Cardiac fibroblast (primary cell): Measurements from ENCODE around the gene DVL2.

ENCODE experiments used
- DNase-seq, 2 donors: peaks; one replicate each; pipeline versions ENCODE4 v3.0.0 to v3.0.0-alpha.2; 2010; ENCODE audit warnings: low read depth in 2 of 2
- H3K4me3 ChIP-seq, 2 donors: replicated peaks in 1 of 2; 1 replicate in 1 of 2; 2 replicates in 1 of 2; pipeline ENCODE4 v1.5.1; 2011; ENCODE audit warnings: low read depth in 2 of 2, low read length in 2 of 2, mild to moderate bottlenecking in 2 of 2, moderate library complexity in 1 of 2
- CTCF ChIP-seq: IDR thresholded peaks from one replicate; pipeline ENCODE4 v1.5.1; 2011; ENCODE audit warnings: low read depth, mild to moderate bottlenecking, low read length, inconsistent platforms

DVL2 gene

GRCh38 chr17:7254511-7254910, 20.2 kb upstream of the DVL2 start:
- no peak for TF ChIP-seq CTCF
- DNase-seq: no peak
- H3K4me3 ChIP-seq: no peak overlapping the region

GRCh38 chr17:7253082-7253481, 18.8 kb upstream of the DVL2 start:
- no peak for DNase-seq
- no peak for TF ChIP-seq CTCF
- H3K4me3 ChIP-seq: peak overlapping the region; percentile 73 to 89

- no peak for TF ChIP-seq CTCF
- H3K4me3 ChIP-seq: peak within 1 kb of the TSS; percentile 83 to 89
- DNase-seq: peak; percentile 96 to 97
Observed at GRCh38 chr17:7252176-7253043, 18.1 kb upstream of the DVL2 start, which contains the start of gene ELP5. Gene ELP5, plus strand, starts transcription at chr17:7252215. Its CDS starts 336 bp downstream, at chr17:7252551.

- H3K4me3 ChIP-seq: peak within 1 kb of the TSS; percentile 83 to 89
- TF ChIP-seq CTCF: no peak
Observed at GRCh38 chr17:7251661-7252175, 17.4 kb upstream of the DVL2 start, which contains the start of gene CTDNEP1. Gene CTDNEP1, minus strand, starts transcription at chr17:7251734. Its CDS starts 438 bp downstream, at chr17:7251296.

GRCh38 chr17:7250695-7251627, 16.6 kb upstream of the DVL2 start:
- H3K4me3 ChIP-seq: peak overlapping the region; percentile 83 to 89
- no peak for TF ChIP-seq CTCF
- no peak for DNase-seq

More at GRCh38 chr17:7251661-7252175, 17.4 kb upstream of the DVL2 start, which contains the start of gene CTDNEP1:
- DNase-seq: peak; percentile 100

- no peak for TF ChIP-seq CTCF
- DNase-seq: no peak
- peak overlapping the region; percentile 83 to 89 for H3K4me3 ChIP-seq
Observed at GRCh38 chr17:7249830-7250229, 15.5 kb upstream of the DVL2 start.
